Natural killer cell (primary cell): ENCODE measurements around the gene SMIM32. TPM values are rescaled to one million over a fixed set of nuclear protein-coding genes. Genes with fewer than 3 reads are reported as not detected.

ENCODE experiments used
- ATAC-seq, 3 donors: fragments of 150-1000 bp in 2 of 3; fragments of 200-7000 bp in 1 of 3; cut with Tn5 transposase; 1 replicate in 1 of 3; 2 replicates in 2 of 3; pipeline ENCODE4 v1.10.0; 2021; ENCODE audit warnings: mild to moderate bottlenecking in 2 of 3, moderate library complexity in 2 of 3
- DNase-seq, 2 donors: peaks; one replicate each; pipeline versions ENCODE4 v3.0.0 to v3.0.0-alpha.2; 2013 to 2021; ENCODE audit warnings: mixed read lengths in 1 of 2
- H3K27ac ChIP-seq: one replicate; pipeline ENCODE4 v1.5.1; 2013; ENCODE audit warnings: mild to moderate bottlenecking, low read length
- H3K27me3 ChIP-seq: one replicate; pipeline ENCODE4 v1.6.1; 2013; ENCODE audit warnings: low read length; ENCODE audit not compliant: control insufficient read depth, insufficient read depth
- H3K36me3 ChIP-seq: one replicate; pipeline ENCODE4 v1.6.1; 2013; ENCODE audit warnings: low read length; ENCODE audit not compliant: control insufficient read depth, insufficient read depth
- H3K4me1 ChIP-seq: one replicate; pipeline ENCODE4 v1.6.1; 2013; ENCODE audit warnings: low read length; ENCODE audit not compliant: control insufficient read depth, insufficient read depth
- H3K4me3 ChIP-seq: one replicate; pipeline ENCODE4 v1.5.1; 2013; ENCODE audit warnings: low read length
- H3K9me3 ChIP-seq: one replicate; pipeline ENCODE4 v1.6.1; 2013; ENCODE audit warnings: low read length; ENCODE audit not compliant: control insufficient read depth, insufficient read depth
- H3K27ac Mint-ChIP-seq, 2 donors: one replicate each; pipeline ENCODE4 v1.8.0; 2022; ENCODE audit warnings: mild to moderate bottlenecking in 2 of 2, mixed read lengths in 2 of 2, moderate library complexity in 1 of 2
- H3K27me3 Mint-ChIP-seq, 2 donors: one replicate each; pipeline ENCODE4 v1.8.0; 2022; ENCODE audit warnings: low read depth in 2 of 2, mixed read lengths in 2 of 2
- H3K36me3 Mint-ChIP-seq: one replicate; pipeline ENCODE4 v1.8.0; 2022; ENCODE audit warnings: mixed read lengths
- H3K4me1 Mint-ChIP-seq, 2 donors: one replicate each; pipeline ENCODE4 v1.8.0; 2022; ENCODE audit warnings: mixed read lengths in 2 of 2
- H3K4me3 Mint-ChIP-seq: one replicate; pipeline ENCODE4 v1.8.0; 2022; ENCODE audit warnings: mild to moderate bottlenecking, moderate library complexity, mixed read lengths
- H3K9me3 Mint-ChIP-seq, 2 donors: one replicate each; pipeline ENCODE4 v1.8.0; 2022; ENCODE audit warnings: mixed read lengths in 2 of 2
- WGBS: methylation state at CpG from one replicate; pipeline ENCODE4 v1.1.7; 2013; ENCODE audit warnings: missing lambda C conversion rate; ENCODE audit not compliant: insufficient coverage; 5-methylcytosine and 5-hydroxymethylcytosine counted together
- intact Hi-C: fragments of 100-400 bp; cut with micrococcal nuclease; formaldehyde crosslinking; loops from one replicate; pipeline ENCODE4 v1.14.2; 2022
- total RNA-seq, 4 donors: library from RNA; stranded (reverse); fragments of 120-200 nt in 1 of 4; gene quantifications; one replicate each; pipeline versions ENCODE4 v1.2.3 to v1.2.4, GENCODE V29; 2013 to 2022
- TF ChIP-seq, protein P1 (sequence below): fragments of 200-600 bp; IDR thresholded peaks from one replicate; pipeline ENCODE4 v1.8.0; 2022; ENCODE audit warnings: antibody characterized with exemption

SMIM32 gene
- total RNA-seq, 3 donors from 2014 or later (not counting 1 experiment from before 2014, with no cell fraction given): not detected

DNA sequence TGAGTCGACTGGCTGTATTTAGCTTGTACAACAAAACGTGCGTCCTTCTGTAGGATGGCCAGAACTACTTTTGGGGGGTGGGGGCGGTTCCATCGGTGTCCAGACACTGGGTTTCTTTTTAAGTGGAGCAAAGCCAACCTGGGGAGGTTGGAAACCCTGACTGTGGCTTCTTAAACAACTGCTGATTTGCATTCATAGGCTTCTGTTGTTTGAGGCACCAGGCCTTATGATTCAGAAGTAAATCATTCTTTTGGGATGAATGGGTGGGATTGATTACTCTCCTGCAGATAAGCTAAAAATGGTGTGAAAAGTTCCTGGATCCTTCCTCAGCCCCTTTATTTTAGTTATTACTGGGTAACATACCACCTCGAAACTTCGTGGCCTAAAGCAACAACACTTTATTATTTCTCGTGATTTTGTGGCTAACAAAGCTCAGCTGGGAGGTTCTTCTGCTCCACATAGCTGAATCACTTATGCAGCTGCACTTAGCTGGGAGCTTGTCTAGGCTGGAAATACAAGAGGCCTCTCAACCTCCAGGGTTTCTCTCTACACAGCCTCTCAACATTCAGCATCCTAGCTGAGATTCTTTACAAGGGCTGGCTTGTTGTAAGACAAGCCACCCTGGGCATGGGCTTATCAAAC, 12.2 kb upstream of the SMIM32 start:
- Mint-ChIP-seq H3K4me1 (no peaks in the 10 kb centered on the region), H3K4me3 (no peak overlapping the region), H3K27me3 (peaks cover 22 to 32% of the 10 kb centered on the region in 2 donors), H3K9me3 (no peaks in the 10 kb centered on the region), H3K36me3 (no peaks in the 10 kb centered on the region), H3K27ac (no peak overlapping the region)
- H3K27ac ChIP-seq: no peak overlapping the region
- ATAC-seq: no peak
- H3K4me3 ChIP-seq: no peak overlapping the region
- H3K36me3 ChIP-seq: no peaks in the 10 kb centered on the region
- TF ChIP-seq, protein P1, sequence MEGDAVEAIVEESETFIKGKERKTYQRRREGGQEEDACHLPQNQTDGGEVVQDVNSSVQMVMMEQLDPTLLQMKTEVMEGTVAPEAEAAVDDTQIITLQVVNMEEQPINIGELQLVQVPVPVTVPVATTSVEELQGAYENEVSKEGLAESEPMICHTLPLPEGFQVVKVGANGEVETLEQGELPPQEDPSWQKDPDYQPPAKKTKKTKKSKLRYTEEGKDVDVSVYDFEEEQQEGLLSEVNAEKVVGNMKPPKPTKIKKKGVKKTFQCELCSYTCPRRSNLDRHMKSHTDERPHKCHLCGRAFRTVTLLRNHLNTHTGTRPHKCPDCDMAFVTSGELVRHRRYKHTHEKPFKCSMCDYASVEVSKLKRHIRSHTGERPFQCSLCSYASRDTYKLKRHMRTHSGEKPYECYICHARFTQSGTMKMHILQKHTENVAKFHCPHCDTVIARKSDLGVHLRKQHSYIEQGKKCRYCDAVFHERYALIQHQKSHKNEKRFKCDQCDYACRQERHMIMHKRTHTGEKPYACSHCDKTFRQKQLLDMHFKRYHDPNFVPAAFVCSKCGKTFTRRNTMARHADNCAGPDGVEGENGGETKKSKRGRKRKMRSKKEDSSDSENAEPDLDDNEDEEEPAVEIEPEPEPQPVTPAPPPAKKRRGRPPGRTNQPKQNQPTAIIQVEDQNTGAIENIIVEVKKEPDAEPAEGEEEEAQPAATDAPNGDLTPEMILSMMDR: no peak
- H3K4me1 ChIP-seq: no peaks in the 10 kb centered on the region
- no peaks in the 10 kb centered on the region for H3K27me3 ChIP-seq
- no peaks in the 10 kb centered on the region for H3K9me3 ChIP-seq
- intact Hi-C loops: no loop called here
- WGBS: 91% methylated on average over 8 of the region's 8 CpGs
- DNase-seq: no peak

DNA sequence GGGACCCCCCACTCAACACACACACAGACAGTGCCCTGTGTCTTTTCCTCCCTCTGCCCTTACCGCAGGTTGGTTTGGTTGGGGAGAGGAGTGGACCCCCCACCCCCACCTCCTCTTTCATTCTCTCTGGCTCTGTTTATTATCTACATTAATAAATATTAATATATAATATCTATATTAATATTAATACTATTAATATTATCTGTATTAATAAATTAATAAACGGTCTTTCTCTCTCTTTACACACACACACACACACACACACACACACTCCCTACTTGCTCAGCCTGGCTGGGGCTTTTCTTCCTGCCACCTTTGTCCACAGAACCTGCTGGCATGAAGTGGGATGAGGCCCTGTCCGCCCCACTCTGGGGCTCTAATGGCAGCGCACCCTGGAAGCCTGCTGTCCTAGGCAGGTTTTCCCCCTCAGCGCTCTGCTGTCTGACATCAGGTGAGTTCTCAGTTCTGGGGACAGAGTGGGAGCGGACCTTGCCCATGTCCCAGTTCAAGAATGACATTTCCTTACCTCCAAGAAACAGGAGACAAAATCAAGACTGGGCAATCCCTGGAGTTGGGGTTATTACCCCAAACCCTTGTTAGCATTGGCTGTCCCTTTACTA, 10.5 kb upstream of the SMIM32 start:
- no peak for ATAC-seq
- H3K9me3 Mint-ChIP-seq: no peaks in the 10 kb centered on the region

DNA sequence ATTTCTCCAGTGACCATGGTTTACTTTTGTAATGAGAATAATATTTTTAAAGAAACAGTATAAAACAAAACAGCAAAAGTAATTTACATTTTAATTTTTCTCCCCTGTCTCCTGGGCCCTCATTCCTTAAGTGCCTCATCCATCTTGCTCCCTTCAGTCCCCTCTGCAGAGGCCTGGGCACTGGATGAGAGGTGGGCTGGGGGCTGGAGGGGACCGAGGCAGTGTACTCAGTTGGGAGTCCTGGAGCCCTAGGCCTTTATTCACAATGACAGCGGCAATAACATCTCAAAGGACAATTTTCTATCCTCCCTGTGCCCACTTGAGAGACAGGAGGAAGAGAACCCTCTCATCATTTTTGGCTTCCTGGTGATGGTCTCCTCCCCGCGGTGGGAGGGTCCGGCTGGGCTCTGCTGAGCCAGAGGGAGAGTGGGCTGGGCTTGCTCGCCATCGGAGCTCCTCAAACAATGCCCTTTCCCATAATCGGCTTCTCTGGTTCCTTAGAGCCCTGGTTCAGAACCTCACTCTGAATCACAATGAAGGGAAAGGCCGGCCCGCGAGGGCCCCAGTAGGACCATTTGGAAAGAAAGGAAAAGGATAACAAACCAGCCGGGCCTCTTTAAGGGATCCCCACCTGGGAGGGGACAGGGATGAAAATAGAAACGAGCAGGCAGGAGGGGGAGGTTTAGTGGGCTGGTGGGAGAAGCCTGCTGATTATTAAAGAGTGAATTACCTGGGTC, 9.7 kb upstream of the SMIM32 start:
- Histone ChIP-seq H3K4me1 (no peaks in the 10 kb centered on the region), H3K4me3 (no peak overlapping the region), H3K36me3 (no peaks in the 10 kb centered on the region), H3K27me3 (no peaks in the 10 kb centered on the region), H3K27ac (no peak overlapping the region), H3K9me3 (no peaks in the 10 kb centered on the region)
- WGBS: 36% methylated on average over 13 of the region's 13 CpGs
- no peak overlapping the region for H3K27ac Mint-ChIP-seq
- peaks cover 19 to 27% of the 10 kb centered on the region in 2 donors for H3K27me3 Mint-ChIP-seq
- DNase-seq (no peak), ATAC-seq (no peak)
- TF ChIP-seq, protein P1: no peak
- no peaks in the 10 kb centered on the region for H3K9me3 Mint-ChIP-seq
- H3K4me1 Mint-ChIP-seq: no peaks in the 10 kb centered on the region
- intact Hi-C loops: no loop called here
- H3K36me3 Mint-ChIP-seq: no peaks in the 10 kb centered on the region
- H3K4me3 Mint-ChIP-seq: no peak overlapping the region

More for the DNA sequence above, 10.5 kb upstream of the SMIM32 start:
- Mint-ChIP-seq H3K36me3 (no peaks in the 10 kb centered on the region), H3K27me3 (peaks cover 19 to 27% of the 10 kb centered on the region in 2 donors), H3K4me3 (no peak overlapping the region), H3K4me1 (no peaks in the 10 kb centered on the region), H3K27ac (no peak overlapping the region)
- Histone ChIP-seq H3K4me1 (no peaks in the 10 kb centered on the region), H3K9me3 (no peaks in the 10 kb centered on the region), H3K27ac (no peak overlapping the region), H3K36me3 (no peaks in the 10 kb centered on the region), H3K4me3 (no peak overlapping the region), H3K27me3 (no peaks in the 10 kb centered on the region)
- TF ChIP-seq, protein P1: no peak
- intact Hi-C loops: no loop called here
- DNase-seq: no peak
- WGBS: 88% methylated on average over 5 of the region's 6 CpGs
